Ovary (tissue), 3 donors: ENCODE measurements around the gene SRGAP3.

Experiments
- CTCF ChIP-seq, 3 donors: fragments of 450-650 bp in 2 of 3; fragments of 200-600 bp in 1 of 3; IDR thresholded peaks; one replicate each; pipeline versions ENCODE4 v1.5.1 to v1.8.0; 2016 to 2022; ENCODE audit warnings: antibody characterized with exemption in 3 of 3, mild to moderate bottlenecking in 1 of 3
- EP300 ChIP-seq: sonication (generic); formaldehyde crosslinking; IDR thresholded peaks from one replicate; pipeline ENCODE4 v1.6.1; 2017; ENCODE audit warnings: antibody characterized with exemption
- POLR2A ChIP-seq: fragments of 450-650 bp; IDR thresholded peaks from one replicate; pipeline ENCODE4 v1.6.1; 2017; ENCODE audit warnings: antibody characterized with exemption, mild to moderate bottlenecking, moderate library complexity
- donor health status: DM: no; HTN: no; CAD: no.

GRCh38 chr3:8966150-8966819 is 283.2 kb downstream of the SRGAP3 start:
- TF ChIP-seq CTCF (IDR thresholded peaks at IDR 0.05) = no peak
- no peak for TF ChIP-seq POLR2A
- no peak for TF ChIP-seq EP300
